NT2/D1 (cell line): ENCODE results near the gene ITGA4.

Experiments used
- SUZ12 ChIP-seq: IDR thresholded peaks from 2 replicates; pipeline ENCODE4 v1.6.1; 2011; ENCODE audit not compliant: insufficient read length, insufficient read depth; ENCODE audit errors: extremely low read depth
- YY1 ChIP-seq: IDR thresholded peaks from 2 replicates; pipeline ENCODE4 v1.6.1; 2011; ENCODE audit not compliant: insufficient read length, insufficient read depth
- ZNF274 ChIP-seq: IDR thresholded peaks from 2 replicates; pipeline ENCODE4 v1.6.1; 2011; ENCODE audit warnings: mild to moderate bottlenecking, low read depth, low read length

GRCh38 chr2:181444654-181445053 is 12.5 kb upstream of the ITGA4 start:
- TF ChIP-seq YY1 (no peak), SUZ12 (no peak), ZNF274 (no peak)
